Measurements from ENCODE around the gene EXOC1.

- TF ChIP-seq CTCF (IDR thresholded peaks at IDR 0.05) (peak; percentile 42 to 91 (median 90)), POLR2A (IDR thresholded peaks at IDR 0.05) (no peak)
Observed at GRCh38 chr4:55948726-55949481, 95.5 kb downstream of the EXOC1 start, which contains the start of gene CEP135.
